ENCODE measurements around the gene SMURF2.

GRCh38 chr17:64564098-64564497 is 98.0 kb downstream of the SMURF2 start:
- no peak for TF ChIP-seq CSDC2 (CRISPR knock-in tag; IDR thresholded peaks at IDR 0.05)
- TF ChIP-seq ZNF565 (CRISPR knock-in tag; conservative IDR thresholded peaks at IDR 0.05; ENCODE audit: low read depth) = no peak
